Rectal smooth muscle tissue (tissue), 1 donor: ENCODE data around the gene AR.

ENCODE experiments used
- H3K27ac ChIP-seq: one replicate; pipeline ENCODE4 v1.7.0; 2013; ENCODE audit warnings: low read depth, low read length, inconsistent platforms
- H3K27me3 ChIP-seq: one replicate; pipeline ENCODE4 v1.7.0; 2013; ENCODE audit warnings: low read length; ENCODE audit not compliant: control insufficient read depth, insufficient read depth
- H3K36me3 ChIP-seq: one replicate; pipeline ENCODE4 v1.7.0; 2013; ENCODE audit warnings: low read length; ENCODE audit not compliant: control insufficient read depth, insufficient read depth
- H3K4me1 ChIP-seq: one replicate; pipeline ENCODE4 v1.7.0; 2013; ENCODE audit warnings: low read length; ENCODE audit not compliant: control insufficient read depth, insufficient read depth
- H3K4me3 ChIP-seq: one replicate; pipeline ENCODE4 v1.7.0; 2013; ENCODE audit warnings: low read length
- H3K9ac ChIP-seq: one replicate; pipeline ENCODE4 v1.7.0; 2013; ENCODE audit warnings: low read length

AR gene

GRCh38 chrX:67723580-67724351 lies 179.9 kb downstream of the AR start:
- Histone ChIP-seq H3K9ac (no peak overlapping the region), H3K4me3 (no peak overlapping the region), H3K4me1 (no peaks in the 10 kb centered on the region), H3K27me3 (no peaks in the 10 kb centered on the region), H3K27ac (no peak overlapping the region), H3K36me3 (no peaks in the 10 kb centered on the region)

GRCh38 chrX:67724359-67725110 lies 180.7 kb downstream of the AR start:
- no peak overlapping the region for H3K9ac ChIP-seq
- no peaks in the 10 kb centered on the region for H3K27me3 ChIP-seq
- H3K4me3 ChIP-seq: no peak overlapping the region
- no peaks in the 10 kb centered on the region for H3K36me3 ChIP-seq
- H3K27ac ChIP-seq: no peak overlapping the region
- no peaks in the 10 kb centered on the region for H3K4me1 ChIP-seq

GRCh38 chrX:67725471-67725870 lies 181.7 kb downstream of the AR start:
- Histone ChIP-seq H3K27me3 (no peaks in the 10 kb centered on the region), H3K9ac (no peak overlapping the region), H3K27ac (no peak overlapping the region), H3K4me3 (no peak overlapping the region), H3K4me1 (no peaks in the 10 kb centered on the region), H3K36me3 (no peaks in the 10 kb centered on the region)

- Histone ChIP-seq H3K27ac (no peak overlapping the region), H3K27me3 (no peaks in the 10 kb centered on the region), H3K4me3 (no peak overlapping the region), H3K9ac (no peak overlapping the region), H3K4me1 (no peaks in the 10 kb centered on the region), H3K36me3 (no peaks in the 10 kb centered on the region)
Measured at GRCh38 chrX:67726018-67726417, 182.2 kb downstream of the AR start.

GRCh38 chrX:67727576-67727975 lies 183.8 kb downstream of the AR start:
- H3K4me3 ChIP-seq: no peak overlapping the region
- H3K9ac ChIP-seq: no peak overlapping the region
- H3K27me3 ChIP-seq: no peaks in the 10 kb centered on the region
- H3K36me3 ChIP-seq: no peaks in the 10 kb centered on the region
- H3K4me1 ChIP-seq: no peaks in the 10 kb centered on the region
- H3K27ac ChIP-seq: no peak overlapping the region

- no peak overlapping the region for H3K27ac ChIP-seq
- no peaks in the 10 kb centered on the region for H3K4me1 ChIP-seq
- H3K36me3 ChIP-seq: no peaks in the 10 kb centered on the region
- H3K27me3 ChIP-seq: no peaks in the 10 kb centered on the region
- H3K9ac ChIP-seq: no peak overlapping the region
- no peak overlapping the region for H3K4me3 ChIP-seq
Measured at GRCh38 chrX:67730296-67730695, 186.5 kb downstream of the AR start.

GRCh38 chrX:67731061-67731460 lies 187.2 kb downstream of the AR start:
- Histone ChIP-seq H3K36me3 (no peaks in the 10 kb centered on the region), H3K27ac (no peak overlapping the region), H3K4me3 (no peak overlapping the region), H3K27me3 (no peaks in the 10 kb centered on the region), H3K4me1 (no peaks in the 10 kb centered on the region), H3K9ac (no peak overlapping the region)

GRCh38 chrX:67732864-67733263 lies 189.0 kb downstream of the AR start:
- Histone ChIP-seq H3K27ac (no peak overlapping the region), H3K36me3 (no peaks in the 10 kb centered on the region), H3K4me1 (no peaks in the 10 kb centered on the region), H3K27me3 (no peaks in the 10 kb centered on the region), H3K9ac (no peak overlapping the region), H3K4me3 (no peak overlapping the region)

- no peaks in the 10 kb centered on the region for H3K36me3 ChIP-seq
- H3K9ac ChIP-seq: no peak overlapping the region
- H3K27ac ChIP-seq: no peak overlapping the region
- H3K27me3 ChIP-seq: no peaks in the 10 kb centered on the region
- no peaks in the 10 kb centered on the region for H3K4me1 ChIP-seq
- H3K4me3 ChIP-seq: no peak overlapping the region
Measured at GRCh38 chrX:67734111-67734753, 190.4 kb downstream of the AR start.

- no peaks in the 10 kb centered on the region for H3K27me3 ChIP-seq
- no peak overlapping the region for H3K27ac ChIP-seq
- no peaks in the 10 kb centered on the region for H3K36me3 ChIP-seq
- H3K4me3 ChIP-seq: no peak overlapping the region
- H3K4me1 ChIP-seq: no peaks in the 10 kb centered on the region
- no peak overlapping the region for H3K9ac ChIP-seq
Measured at GRCh38 chrX:67749536-67749935, 205.7 kb downstream of the AR start.

GRCh38 chrX:67750694-67751093 lies 206.9 kb downstream of the AR start:
- H3K4me3 ChIP-seq: no peak overlapping the region
- H3K9ac ChIP-seq: no peak overlapping the region
- H3K4me1 ChIP-seq: no peaks in the 10 kb centered on the region
- no peaks in the 10 kb centered on the region for H3K36me3 ChIP-seq
- H3K27me3 ChIP-seq: no peaks in the 10 kb centered on the region
- no peak overlapping the region for H3K27ac ChIP-seq

GRCh38 chrX:67759018-67759417 lies 215.2 kb downstream of the AR start:
- no peak overlapping the region for H3K4me3 ChIP-seq
- no peaks in the 10 kb centered on the region for H3K27me3 ChIP-seq
- no peaks in the 10 kb centered on the region for H3K36me3 ChIP-seq
- no peaks in the 10 kb centered on the region for H3K4me1 ChIP-seq
- no peak overlapping the region for H3K27ac ChIP-seq
- H3K9ac ChIP-seq: no peak overlapping the region
